Glomerular visceral epithelial cell (primary cell): ENCODE results near the gene TRDMT1.

Source experiments
- DNase-seq: peaks from one replicate; pipeline ENCODE4 v3.0.0-alpha.2; 2016; ENCODE audit errors: extremely low spot score

TRDMT1 gene

DNA sequence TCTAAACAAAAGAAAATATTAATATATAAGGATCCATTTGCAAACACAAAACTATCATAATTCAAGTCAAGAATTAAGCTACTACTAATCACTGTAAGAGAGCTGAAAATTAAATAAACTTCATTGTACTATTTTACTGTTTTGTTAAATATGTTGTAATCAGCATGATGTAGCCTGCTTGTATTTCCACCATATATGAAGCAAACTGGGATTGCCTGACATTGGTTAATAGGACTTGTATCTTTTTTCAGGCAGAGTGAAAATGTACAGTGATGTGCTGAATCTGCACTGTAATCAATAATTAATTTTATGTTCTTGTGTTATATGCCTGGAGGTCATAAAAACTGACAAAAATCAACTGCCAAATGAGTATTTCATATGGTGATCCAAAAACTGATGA, 25.4 kb downstream of the TRDMT1 start:
- no peak for DNase-seq

DNA sequence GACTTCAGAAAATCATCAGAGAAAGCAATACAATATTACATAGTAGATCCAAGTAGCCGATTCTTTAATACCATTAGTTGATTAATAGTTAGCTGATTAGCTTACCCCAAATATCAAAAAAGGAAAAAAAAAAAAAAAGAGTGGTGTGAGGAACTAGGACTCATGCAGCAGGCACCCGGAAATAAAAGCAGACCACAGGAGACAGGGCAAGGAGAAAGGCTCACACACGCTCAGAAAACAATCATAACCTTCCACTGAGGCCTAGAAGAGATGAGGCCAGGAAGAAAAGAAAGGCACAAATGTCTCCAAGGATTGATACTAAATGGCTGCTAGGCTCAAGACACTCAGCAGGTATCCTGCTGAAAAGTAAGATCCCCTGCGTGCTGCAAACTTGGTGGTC, 25.9 kb downstream of the TRDMT1 start:
- DNase-seq, result peak; percentile 64

DNA sequence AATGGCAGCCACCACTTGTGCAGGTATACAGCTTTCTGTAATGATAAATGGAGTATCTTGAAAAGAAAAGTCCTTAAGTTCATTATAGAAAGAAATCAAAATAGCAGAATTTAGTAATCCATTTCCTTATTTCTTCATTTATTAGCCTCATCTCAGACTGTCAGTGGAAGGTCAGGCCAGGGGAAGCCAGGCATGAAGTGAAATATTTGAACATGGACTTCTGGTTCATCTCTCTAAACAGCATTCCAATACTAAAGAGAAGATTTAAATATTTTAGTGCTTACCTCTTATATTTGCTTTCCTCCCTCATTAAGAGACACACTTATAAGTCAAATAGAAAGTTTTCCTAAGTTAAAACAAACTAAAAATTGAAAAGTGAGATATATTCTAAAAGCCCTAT, 26.8 kb downstream of the TRDMT1 start:
- peak; percentile 31 for DNase-seq

DNA sequence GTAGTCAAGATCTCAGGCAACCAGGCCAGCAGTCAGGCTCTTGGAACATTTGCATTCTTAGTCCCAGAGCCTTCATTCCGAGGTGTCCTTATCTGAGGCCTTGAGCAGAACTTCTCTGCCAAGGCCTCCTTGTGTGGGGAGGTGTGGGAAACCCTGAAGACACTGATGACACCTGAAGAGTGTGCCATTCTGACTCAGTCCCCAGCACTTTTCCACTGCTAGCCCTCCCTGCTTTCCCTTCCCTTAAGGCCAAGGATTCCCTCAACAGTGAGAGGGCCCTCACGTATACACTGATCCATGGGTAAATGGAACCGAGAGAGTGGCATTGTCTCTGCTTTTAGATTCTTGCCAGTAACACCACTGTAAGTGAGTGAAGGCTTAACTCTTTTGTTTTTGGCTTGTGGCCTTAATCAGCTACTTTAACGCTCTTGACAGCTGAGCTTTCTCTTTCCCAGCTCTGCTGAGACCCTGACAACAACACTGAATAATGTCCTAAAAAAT, 30.3 kb downstream of the TRDMT1 start:
- no peak for DNase-seq

DNA sequence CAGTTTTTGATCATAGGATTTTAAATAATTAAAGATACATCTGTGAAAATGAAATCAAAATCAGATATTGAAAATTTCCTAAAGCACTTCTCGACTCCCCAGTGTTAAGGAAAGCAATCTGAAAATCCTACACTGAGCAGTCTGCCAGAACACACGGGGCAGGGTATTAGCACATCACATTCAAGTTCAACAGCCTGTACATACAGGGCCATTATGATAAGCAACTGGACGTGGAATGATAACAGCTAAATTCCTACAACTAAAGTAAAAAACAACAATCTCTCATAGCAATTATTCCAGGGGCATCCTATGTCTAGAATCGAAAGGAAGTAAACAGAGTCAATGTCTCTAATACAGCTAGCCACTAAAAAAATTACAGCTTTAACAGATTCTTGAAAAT, 31.7 kb downstream of the TRDMT1 start:
- no peak for DNase-seq

DNA sequence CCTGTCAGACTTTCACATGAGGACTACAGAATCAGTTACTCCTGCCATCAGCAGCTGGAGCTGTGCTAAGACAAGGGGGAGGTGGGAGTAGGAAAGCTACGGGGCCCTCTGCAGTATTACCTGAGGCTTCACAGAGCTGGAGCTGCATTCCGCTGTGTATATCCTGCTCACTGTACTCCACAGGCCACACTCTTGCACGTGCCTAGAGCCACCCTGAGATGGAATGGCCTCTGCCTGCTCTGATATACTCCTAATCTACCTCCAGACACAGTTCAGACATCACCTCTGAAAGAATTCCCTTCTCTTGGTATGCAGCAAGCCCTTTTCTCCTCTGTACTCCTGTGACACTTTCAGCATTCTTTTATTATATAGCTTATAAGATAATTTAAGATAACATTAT, 34.8 kb downstream of the TRDMT1 start:
- no peak for DNase-seq

DNA sequence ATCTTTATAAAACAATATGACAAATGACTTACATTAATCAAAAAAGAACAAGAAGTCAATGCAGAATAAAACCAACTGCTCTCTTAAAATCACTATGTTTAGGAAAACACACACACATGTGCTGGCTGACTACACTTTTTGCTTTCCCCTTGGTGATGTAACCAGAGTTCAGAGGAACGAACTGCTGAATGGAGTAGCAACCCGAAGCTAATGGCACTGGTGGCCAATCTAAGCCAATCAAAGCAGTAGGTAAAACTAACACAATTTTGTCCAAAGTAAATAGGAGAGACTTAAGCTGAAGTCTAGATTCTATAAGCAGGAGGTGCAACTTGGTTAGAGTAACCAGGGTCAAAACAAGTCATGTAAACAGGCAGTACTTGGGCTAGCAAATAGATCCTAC, 38.6 kb downstream of the TRDMT1 start:
- DNase-seq, result no peak

DNA sequence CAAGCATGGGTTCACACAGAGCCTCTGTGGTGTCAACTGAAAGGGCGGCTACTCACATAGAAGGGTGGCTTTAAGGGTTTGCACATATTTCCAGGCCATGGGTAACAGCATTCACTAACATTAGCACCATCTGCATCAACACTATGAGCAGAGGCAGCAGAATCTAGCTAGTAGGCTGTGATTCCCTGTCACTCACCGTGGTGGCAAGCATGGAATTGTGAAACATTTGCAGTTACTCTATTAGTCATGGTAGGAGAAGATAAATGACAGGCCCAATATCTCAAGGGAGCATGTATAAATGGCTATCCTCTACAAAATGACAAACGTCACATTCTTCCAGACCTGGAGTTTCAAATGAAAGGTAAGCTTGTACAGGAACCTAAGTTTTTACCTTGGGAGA, 39.7 kb downstream of the TRDMT1 start:
- no peak for DNase-seq

DNA sequence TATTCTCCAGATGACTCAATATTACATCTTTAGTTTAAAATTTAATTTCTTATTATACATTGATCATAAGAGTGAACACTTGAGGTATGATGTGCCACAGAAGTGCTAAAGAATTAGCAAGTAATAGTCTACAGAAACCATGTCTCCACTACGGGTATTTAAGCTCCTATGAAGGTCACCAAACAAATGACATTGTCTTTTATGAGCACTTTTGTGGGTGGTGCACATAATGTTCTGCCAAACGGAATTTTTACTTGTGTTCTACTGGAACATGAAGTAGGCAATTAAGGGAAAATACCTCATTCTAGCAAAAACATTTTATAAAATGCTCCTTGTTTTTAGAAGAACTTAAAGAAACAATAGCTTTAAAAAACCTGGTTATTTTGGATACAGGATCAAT, 44.4 kb downstream of the TRDMT1 start:
- DNase-seq, result no peak

DNA sequence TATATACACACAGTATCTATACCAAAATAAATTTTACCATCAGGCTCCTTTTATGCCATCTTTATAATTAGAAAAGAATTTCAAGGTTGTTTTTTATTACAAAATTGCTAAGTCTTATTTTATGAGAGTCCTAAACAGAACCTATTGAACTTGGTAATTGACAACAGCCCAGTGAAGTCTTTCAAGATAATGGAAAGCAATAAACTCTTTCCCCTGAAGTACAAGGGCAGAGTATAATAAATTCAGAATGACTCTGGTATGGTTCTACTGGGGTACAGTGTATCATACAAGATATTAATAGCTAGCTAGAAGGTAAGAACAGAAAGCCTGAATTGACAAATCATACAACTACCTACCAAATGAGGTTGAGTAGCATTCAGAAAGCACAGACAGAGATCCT, 45.6 kb downstream of the TRDMT1 start:
- no peak for DNase-seq

DNA sequence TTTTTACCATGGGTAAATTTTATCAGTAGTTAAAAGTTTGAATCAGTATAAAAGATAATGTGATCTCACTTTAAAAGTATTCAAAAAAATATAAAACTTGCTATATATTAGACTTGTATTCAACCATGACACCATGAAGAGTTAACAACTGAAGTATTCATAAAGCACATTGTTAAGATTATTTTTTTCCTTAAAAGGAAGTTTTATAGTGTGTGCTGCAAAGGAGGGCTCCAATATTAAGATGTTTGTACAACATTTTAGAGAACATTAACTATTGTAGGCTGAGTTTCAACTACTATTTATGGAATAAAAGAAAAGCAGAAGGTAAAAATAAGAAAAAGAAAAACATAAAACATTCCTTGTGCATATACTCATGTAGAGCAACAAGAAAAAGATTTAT, 47.4 kb downstream of the TRDMT1 start:
- no peak for DNase-seq

DNA sequence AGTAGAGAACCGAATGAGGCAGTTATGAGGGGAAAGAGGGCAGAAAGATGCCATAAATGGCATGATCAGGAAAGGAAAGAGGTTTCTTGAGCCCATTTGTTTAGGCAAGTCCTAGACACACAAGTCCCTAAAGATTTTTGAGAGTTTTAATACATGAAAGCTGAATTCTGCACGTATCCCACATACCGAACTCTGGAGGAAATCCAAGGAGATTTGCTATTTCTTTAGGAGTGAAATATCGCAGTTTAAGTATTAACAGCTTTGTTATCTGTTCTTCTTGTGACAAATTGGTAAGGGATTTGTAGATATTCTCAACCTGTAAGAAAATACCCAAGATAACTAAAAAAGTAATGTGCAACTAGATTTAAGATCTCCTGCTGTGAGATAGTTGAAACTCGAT, 48.2 kb downstream of the TRDMT1 start:
- no peak for DNase-seq

DNA sequence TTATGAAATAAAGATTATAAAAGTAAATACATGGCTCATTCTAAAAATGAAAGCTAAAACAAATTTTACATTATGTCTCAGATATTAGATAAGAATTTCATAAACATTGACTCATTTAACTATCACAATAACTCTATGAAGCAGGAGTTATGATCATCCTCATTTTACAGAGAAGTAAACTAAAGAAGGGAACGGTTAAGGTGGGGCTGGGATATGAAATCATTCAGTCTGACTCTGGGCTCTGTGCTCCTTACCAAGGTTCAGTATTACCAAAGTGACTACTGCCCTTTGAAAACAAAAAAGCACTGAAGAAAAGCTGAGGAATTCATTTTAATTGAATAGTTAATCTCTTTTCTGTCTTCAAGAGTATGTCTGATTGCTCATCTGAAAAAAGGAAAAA, 49.8 kb downstream of the TRDMT1 start:
- no peak for DNase-seq

DNA sequence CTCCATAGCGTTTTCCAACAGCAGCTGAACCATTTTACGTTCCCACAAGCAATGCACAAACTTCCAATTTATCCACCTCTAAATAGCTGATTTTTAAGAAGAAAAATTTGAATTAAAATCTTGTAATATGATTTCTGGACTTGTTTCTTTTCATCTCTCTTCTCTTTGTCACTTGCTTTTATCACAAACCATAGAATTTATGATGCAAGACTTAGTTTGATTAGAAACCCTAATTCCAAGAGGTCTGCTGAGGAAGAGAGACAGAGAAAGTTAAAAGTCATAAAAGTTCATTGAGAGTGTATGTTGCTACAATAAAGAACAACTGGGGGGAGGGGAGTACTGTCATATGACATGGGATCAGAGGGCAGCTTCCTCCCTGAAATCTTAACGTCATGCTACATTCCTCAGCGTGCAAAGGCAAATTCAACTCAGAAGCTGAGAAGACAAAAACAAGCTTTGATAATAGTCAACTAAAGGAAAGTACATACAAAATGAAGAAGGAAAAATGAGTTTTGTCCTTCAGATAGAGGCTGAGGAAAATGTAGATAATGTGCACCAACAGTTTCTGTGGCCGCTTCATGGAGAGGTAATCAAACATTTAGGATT, 53.5 kb downstream of the TRDMT1 start:
- DNase-seq, result no peak

DNA sequence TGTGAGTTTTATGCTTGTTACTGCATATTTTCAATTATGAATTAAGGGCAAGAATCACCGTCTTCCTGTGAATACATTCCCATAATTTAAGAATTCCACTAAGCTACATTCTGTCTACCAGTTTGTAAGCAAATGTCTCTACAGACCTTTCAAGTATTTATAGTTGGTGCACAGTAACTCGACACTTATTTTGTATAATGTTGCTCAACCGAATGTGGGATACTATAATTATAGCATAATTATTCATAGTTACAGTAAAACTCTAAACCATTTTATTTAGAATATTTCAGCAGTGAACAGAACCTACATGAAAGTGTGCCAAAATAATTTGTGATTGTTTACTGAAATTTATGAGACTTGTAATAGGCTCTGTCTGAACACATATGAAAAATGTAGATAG, 54.6 kb downstream of the TRDMT1 start:
- no peak for DNase-seq

DNA sequence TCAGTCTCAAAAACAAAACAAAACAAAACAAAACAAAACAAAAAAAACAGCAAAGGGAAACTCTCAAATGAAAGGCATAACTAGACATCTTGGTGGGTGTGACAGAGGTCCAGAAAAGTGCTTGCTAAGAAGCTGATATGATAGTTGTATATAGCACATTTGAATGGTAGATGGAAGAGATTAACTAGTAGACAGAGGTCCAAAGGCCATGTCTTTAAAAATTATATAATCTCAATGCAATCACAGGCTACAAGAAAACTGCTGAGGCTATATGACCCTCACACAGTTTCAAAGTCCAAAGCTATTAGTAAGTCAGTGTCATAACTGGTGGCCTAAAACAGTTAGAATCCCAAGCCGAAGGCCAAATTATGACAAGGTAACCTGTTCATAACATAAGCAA, 56.2 kb downstream of the TRDMT1 start:
- no peak for DNase-seq

DNA sequence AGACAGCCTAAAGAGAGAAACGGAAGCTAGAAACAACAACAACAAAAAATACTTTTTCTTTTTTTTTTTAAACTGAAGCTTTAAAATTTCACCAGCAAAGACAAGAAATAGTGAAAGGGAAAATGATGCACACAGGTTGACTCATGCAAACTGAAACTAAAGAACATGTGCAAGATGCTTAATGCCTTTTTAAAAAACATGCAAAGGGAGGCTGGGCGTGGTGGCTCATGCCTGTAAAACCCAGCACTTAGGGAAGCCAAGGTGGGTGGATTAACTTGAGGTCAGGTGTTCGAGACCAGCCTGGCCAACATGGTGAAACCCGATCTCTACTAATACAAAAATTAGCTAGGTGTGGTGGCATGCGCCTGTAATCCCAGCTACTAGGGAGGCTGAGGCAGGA, 56.7 kb downstream of the TRDMT1 start:
- no peak for DNase-seq

DNA sequence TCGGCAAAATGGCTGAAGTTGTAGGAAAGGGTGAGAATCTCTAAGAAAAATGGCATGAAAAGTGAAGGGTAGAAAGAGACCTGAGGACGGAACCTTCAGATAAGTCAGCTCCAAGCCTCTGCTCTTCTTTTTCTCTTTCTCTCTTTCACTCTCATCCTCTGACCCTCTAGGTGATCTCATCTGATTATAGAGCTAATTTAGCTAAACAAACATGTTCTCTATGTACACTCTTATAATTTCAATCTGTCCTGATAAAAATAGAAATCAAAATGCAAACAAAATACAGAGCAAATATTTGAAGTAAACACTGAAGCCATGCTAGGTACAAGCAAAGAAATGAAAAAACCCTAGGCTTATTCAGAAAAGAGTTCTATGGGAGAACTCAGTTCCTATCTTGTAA, 57.4 kb downstream of the TRDMT1 start:
- no peak for DNase-seq

DNA sequence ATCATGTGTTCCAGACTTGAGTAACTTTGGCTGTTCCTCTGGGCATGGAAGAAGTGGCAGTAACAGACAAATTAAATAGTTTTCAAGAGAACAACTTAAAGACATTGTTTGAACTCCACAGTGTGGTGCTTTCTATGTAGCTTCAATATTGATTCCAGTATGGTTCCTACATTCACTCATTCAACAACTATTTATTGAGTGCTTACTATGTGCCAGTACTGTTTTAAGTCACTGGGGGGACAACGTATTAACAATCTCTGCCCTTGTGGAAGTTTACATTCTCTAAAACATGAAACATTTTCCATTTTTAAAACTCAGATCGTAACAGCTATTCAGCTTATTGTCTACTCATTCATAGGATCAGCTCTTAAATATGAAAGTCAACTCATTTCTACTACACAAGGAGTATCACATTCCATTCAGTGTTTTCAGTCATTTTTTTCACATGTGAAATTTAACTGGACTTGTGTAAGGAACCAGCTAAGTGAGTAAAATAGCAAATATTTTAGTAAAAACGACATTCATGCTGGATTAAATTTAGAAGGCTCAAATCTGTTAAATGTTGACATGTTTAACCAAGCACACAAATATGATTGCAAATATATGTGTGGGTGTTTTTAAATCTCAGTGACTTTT, 58.3 kb downstream of the TRDMT1 start:
- DNase-seq, result no peak

DNA sequence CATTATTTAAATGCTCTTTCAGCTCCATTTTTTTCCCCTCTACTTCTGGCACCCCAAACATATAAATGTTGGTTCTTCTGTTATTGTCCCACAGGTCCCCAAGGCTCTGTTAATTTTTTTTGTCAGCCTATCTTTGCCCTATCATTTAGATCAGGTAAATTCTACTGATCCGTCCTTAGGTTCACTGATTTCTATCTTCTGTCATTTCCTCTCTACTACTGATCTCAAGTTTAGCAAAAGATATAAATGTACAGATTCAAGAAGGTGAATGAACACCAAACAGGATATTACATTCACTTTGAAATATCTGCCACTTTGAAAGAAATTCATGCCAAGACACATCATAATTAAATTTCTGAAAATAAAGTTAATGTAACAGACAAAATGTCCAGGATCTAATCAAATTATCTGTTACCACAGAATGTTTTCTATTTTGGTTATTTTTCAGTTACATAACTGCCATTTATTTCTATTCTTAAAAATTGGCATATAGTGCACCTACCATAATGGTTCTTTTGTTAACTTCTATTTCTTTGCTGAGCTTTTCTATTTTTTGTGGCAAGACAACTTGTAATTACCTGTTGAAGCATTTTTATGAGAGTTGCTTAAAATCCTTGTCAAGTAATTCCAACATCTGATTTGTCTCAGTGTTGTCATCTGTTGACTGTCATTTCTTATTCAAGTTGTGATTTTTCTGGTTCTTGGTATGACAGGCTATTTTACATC, 59.8 kb downstream of the TRDMT1 start:
- DNase-seq, result no peak

DNA sequence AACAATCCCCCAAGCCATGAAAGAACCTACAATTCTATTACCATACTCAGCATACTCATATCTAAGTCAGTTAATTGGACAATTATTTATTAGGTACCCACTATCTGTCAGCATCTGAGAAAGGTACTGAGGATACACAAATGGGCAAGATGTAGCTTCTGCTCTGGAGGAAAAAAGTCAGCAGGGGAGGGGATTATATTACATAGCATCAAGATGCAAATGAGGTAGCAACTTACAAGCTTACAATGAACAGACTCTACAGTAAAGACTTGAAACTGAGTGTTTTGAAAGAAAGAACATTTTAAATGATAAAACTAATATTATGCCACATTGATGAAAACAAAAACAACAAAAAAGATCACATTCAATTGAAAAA, 61.1 kb downstream of the TRDMT1 start:
- DNase-seq, result no peak

DNA sequence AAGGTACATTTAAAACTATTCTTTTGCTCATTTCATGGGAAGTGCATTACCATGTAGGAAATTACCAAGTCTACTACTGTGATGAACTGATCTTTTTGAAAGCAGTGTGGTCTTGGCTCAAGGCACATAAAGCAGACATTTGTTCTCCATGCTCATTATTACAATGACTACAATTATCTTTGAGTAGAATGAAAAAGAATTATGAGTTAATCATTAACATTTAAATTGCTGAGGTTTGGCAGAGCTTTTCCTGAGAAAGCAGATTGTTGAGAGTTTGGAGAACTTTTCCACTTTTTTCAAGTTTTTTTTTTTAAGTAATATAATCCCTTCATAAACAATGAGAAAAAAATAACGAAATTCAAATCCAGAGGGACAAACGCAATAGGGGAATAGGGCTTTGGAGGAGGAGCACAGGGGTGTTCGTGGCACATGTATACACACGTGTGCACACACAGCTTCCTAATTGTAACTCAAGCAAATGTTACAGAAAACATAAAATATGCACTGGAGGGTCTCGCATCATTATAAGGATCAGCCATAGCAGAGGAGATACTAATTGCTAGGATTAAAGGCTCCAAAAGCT, 62.9 kb downstream of the TRDMT1 start:
- DNase-seq, result no peak

DNA sequence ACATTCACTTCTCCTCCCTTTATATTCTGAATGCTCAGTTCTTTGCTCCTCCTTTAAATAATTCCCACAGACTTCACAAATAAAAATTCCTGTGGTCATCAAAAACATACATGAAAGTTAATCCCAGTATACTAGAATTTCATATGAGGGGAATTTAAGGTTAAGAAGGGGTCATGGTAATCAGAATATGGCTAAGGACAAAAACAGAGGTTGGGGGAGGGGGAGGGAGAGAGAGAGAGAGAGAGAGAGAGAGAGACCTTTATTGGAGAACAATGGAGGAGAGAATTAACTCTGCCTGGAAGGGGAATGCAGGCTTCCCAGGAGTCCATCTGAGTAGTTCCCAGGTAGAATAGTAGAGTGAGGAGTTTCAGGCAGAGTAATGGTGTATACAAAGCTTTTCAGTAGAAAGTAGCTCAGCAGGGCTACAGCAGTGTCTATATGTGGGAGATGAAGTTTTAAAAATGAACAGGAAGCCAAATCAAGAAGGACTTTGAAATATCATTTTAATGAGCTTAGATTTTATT, 66.7 kb downstream of the TRDMT1 start:
- DNase-seq, result no peak
